VCaP (cell line): Measurements from ENCODE around the gene TIPRL.
"Not testable (repeated sequence)": the region's sequence is repeated elsewhere in the genome, so short reads cannot be mapped to it uniquely, and the experiment has no call there.

Experiments used
- H3K27ac ChIP-seq: fragments of 450-650 bp; 2 replicates; pipeline ENCODE4 v1.5.1; 2017
- TF ChIP-seq, protein P1 (sequence below): fragments of 450-650 bp; conservative IDR thresholded peaks from 2 replicates; pipeline ENCODE4 v1.5.1; 2017; ENCODE audit warnings: mild to moderate bottlenecking, moderate library complexity

Gene TIPRL

DNA sequence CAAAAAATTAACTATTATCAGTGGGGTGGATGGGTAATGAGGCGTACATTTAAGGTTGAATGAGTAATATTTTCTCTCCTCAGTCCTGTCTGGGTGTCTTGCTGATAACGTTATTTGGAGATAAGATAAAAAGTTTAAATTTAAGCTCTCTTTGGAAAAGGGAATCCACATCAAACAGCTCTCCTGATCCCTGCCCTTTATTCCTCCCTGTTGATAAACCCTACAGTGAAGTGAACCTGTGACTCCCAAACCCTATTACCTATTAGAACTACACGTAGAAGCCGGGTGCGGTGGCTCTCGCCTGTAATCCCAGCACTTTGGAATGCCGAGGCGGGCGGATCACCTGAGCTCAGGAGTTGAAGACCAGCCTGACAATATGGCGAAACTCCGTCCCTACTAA, 32.1 kb upstream of the TIPRL start:
- TF ChIP-seq, protein P1, sequence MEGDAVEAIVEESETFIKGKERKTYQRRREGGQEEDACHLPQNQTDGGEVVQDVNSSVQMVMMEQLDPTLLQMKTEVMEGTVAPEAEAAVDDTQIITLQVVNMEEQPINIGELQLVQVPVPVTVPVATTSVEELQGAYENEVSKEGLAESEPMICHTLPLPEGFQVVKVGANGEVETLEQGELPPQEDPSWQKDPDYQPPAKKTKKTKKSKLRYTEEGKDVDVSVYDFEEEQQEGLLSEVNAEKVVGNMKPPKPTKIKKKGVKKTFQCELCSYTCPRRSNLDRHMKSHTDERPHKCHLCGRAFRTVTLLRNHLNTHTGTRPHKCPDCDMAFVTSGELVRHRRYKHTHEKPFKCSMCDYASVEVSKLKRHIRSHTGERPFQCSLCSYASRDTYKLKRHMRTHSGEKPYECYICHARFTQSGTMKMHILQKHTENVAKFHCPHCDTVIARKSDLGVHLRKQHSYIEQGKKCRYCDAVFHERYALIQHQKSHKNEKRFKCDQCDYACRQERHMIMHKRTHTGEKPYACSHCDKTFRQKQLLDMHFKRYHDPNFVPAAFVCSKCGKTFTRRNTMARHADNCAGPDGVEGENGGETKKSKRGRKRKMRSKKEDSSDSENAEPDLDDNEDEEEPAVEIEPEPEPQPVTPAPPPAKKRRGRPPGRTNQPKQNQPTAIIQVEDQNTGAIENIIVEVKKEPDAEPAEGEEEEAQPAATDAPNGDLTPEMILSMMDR, result no peak

DNA sequence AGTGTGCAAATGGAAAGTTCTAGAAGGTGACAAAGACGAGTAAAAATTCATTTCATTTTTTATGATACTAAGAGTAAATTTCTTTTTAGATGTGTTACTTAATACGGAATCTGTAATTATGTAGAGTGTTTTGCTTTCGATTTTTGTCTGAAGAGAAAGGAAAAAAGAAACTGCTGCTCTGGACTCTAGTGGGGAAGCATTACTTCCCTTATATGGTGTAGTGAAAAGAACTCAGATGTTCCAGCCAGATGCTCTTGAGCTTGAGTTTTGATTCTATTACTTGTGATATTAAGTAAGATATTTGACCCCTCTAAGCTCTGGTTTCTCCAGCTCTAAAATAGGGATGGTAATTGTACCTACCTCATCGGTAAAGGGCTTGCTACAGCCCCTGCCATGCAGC, 29.8 kb upstream of the TIPRL start:
- H3K27ac ChIP-seq, result no peak overlapping the region
- TF ChIP-seq, protein P1, result no peak

More for the DNA sequence above, 32.1 kb upstream of the TIPRL start:
- no peak overlapping the region for H3K27ac ChIP-seq

- H3K27ac ChIP-seq, result no peak overlapping the region
- TF ChIP-seq, protein P1, result no peak
These were observed 28.5 kb upstream of the TIPRL start for GRCh38 chr1:168150283-168150682.

DNA sequence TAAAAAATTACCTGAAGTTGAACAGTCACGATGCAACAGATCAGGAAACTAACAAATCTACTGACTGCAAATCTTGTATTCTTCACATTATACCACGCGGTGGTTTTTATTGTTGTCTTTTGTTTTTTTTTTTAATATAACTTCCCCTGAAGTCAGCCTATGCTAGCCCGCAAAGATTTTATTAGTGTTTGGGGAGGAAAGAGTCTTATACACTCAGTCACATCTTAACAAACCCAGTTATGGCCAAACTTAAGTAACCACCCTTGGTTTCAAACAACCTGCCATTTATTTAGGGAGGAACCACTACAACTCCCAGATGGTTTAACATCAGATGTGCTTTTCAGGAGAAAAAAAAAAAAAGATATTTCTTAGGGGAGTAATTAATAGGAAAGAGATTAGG, 26.8 kb upstream of the TIPRL start:
- TF ChIP-seq, protein P1, result no peak
- H3K27ac ChIP-seq, result peak overlapping the region; percentile 1; the same call in 1 of the 2 replicates

DNA sequence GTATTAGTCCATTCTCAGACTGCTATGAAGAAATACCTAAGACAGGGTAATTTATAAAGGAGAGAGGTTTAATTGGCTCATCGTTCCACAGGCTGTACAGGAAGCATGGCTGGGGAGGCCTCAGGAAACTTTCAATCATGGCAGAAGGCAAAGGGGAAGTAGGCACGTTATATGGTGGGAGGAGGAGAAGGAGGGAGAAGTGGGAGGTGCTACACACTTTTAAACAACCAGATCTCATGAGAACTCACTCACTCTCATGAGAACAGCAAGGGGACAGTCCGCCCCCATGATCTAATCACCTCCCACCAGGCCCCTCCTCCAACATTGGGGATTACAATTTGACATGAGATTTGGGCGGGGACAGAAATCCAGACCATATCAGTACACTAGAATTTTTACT, 24.1 kb upstream of the TIPRL start:
- H3K27ac ChIP-seq, result not testable (repeated sequence)

GRCh38 chr1:168155910-168156309, 22.9 kb upstream of the TIPRL start:
- H3K27ac ChIP-seq, result no peak overlapping the region
- TF ChIP-seq, protein P1, result no peak

GRCh38 chr1:168157638-168158037, 21.1 kb upstream of the TIPRL start:
- TF ChIP-seq, protein P1, result no peak
- H3K27ac ChIP-seq, result no peak overlapping the region

- no peak overlapping the region for H3K27ac ChIP-seq
- TF ChIP-seq, protein P1, result no peak
These were observed 19.5 kb upstream of the TIPRL start for GRCh38 chr1:168159251-168159650.
